ENCODE measurements around the gene ESCO1.
"Not testable (repeated sequence)": the region's sequence is repeated elsewhere in the genome, so short reads cannot be mapped to it uniquely, and the experiment has no call there.

The ESCO1 gene

GRCh38 chr18:21592361-21592760, 8.1 kb downstream of the ESCO1 start:
- DNase-seq = not testable (repeated sequence)

GRCh38 chr18:21584391-21584790, 16.1 kb downstream of the ESCO1 start:
- no peak for DNase-seq

GRCh38 chr18:21575656-21576055, 24.8 kb downstream of the ESCO1 start:
- no peak for DNase-seq

- no peak for DNase-seq
Measured at GRCh38 chr18:21571772-21572171, 28.7 kb downstream of the ESCO1 start.

- DNase-seq = no peak
Measured at GRCh38 chr18:21559195-21559594, 41.3 kb downstream of the ESCO1 start.

- DNase-seq = no peak
Measured at GRCh38 chr18:21557607-21558253, 42.8 kb downstream of the ESCO1 start.

GRCh38 chr18:21550510-21550970, 50.0 kb downstream of the ESCO1 start:
- no peak for DNase-seq

- DNase-seq = no peak
Measured at GRCh38 chr18:21548647-21549046, 51.9 kb downstream of the ESCO1 start.

- no peak for DNase-seq
Measured at GRCh38 chr18:21546423-21546822, 54.1 kb downstream of the ESCO1 start.

GRCh38 chr18:21538230-21538629, 62.3 kb downstream of the ESCO1 start:
- no peak for DNase-seq

GRCh38 chr18:21534327-21534726, 66.2 kb downstream of the ESCO1 start:
- no peak for DNase-seq

- DNase-seq = no peak
Measured at GRCh38 chr18:21526463-21526862, 74.0 kb downstream of the ESCO1 start.

GRCh38 chr18:21525916-21526315, 74.6 kb downstream of the ESCO1 start:
- DNase-seq = no peak

GRCh38 chr18:21522530-21522929, 78.0 kb downstream of the ESCO1 start:
- DNase-seq = no peak

GRCh38 chr18:21513741-21514140, 86.8 kb downstream of the ESCO1 start:
- DNase-seq = no peak

GRCh38 chr18:21513292-21513691, 87.2 kb downstream of the ESCO1 start:
- DNase-seq = no peak

- DNase-seq = no peak
Measured at GRCh38 chr18:21509062-21509461, 91.4 kb downstream of the ESCO1 start.

- DNase-seq = no peak
Measured at GRCh38 chr18:21507913-21508701, 92.4 kb downstream of the ESCO1 start.

- DNase-seq = no peak
Measured at GRCh38 chr18:21502661-21503060, 97.8 kb downstream of the ESCO1 start.

GRCh38 chr18:21499997-21500396, 100.5 kb downstream of the ESCO1 start:
- DNase-seq = no peak

- DNase-seq = no peak
Measured at GRCh38 chr18:21496277-21496835, 104.1 kb downstream of the ESCO1 start.

GRCh38 chr18:21490748-21491147, 109.8 kb downstream of the ESCO1 start:
- DNase-seq = no peak

- DNase-seq = no peak
Measured at GRCh38 chr18:21489919-21490495, 110.5 kb downstream of the ESCO1 start.
